HG02884 (cell line): ENCODE data around the gene MRPS5.
"Not testable (repeated sequence)": the region's sequence is repeated elsewhere in the genome, so short reads cannot be mapped to it uniquely, and the experiment has no call there.

Source experiments
- ATAC-seq: cut with Tn5 transposase; IDR thresholded peaks from one replicate; pipeline ENCODE4 v1.9.1; 2021; ENCODE audit warnings: mild to moderate bottlenecking, moderate library complexity; ENCODE audit not compliant: unreplicated experiment

The MRPS5 gene

GRCh38 chr2:95048825-95049682 is 72.6 kb downstream of the MRPS5 start:
- no peak for ATAC-seq

DNA sequence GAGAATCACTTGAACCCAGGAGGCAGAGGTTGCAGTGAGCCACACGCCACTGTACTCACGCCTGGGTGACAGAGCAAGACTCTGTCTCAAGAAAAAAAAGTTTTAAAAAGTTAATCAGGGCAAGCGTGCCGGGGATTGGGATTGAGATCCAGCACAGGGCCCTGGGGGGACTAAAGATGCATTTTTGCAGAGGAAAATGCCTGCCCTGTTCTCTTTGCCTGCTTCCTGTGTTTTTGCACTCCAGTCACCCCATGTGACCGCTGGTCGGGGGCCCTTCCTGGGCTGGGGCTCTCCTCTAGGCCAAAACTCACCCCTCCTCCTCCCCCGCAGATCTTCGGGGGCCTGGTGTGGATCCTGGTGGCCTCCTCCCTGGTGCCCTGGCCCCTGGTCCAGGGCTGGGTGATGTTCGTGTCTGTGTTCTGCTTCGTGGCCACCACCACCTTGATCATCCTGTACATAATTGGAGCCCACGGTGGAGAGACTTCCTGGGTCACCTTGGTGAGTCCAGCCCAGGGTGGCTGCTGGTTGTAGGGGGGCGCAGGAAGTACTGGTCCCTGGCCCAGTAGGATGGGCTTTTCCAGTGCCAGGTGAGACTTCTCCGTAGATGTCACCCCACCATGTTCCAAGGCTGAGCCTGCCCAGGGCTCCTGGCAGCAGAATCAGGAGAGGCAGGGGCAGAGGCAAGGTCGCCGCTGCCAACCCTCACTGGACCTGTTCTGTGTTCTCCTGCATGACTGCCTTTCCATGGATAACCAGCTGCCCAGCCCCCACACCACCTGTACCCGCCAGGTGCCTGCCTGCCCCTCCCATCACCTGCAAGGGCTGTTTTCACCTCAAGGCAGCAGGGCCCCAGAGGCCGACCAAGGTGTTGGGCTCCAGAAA is 73.7 kb downstream of the MRPS5 start:
- no peak for ATAC-seq

- ATAC-seq = no peak
Measured at GRCh38 chr2:95046371-95047112, 75.1 kb downstream of the MRPS5 start.

DNA sequence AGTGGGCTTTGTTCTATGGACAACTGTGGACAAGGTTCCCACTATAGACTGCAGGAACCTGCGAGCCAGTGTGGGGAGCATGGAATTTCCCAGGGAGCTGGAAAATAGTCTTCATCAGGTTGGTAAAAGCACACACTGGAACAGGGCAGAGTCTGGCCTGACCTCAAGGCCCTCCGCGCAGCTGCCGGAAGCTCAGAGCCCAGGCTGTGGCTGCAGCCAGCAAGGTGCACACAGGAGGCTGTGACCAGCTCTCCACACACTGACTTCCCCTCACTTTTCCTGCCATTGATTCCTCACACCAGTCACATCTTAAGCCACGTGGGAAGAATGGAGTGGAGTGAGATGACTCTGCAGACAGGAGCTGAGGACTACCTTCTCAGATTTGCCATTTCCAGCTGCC is 77.0 kb downstream of the MRPS5 start:
- ATAC-seq = no peak

GRCh38 chr2:95043300-95044093 is 78.1 kb downstream of the MRPS5 start:
- ATAC-seq = peak; percentile 61

DNA sequence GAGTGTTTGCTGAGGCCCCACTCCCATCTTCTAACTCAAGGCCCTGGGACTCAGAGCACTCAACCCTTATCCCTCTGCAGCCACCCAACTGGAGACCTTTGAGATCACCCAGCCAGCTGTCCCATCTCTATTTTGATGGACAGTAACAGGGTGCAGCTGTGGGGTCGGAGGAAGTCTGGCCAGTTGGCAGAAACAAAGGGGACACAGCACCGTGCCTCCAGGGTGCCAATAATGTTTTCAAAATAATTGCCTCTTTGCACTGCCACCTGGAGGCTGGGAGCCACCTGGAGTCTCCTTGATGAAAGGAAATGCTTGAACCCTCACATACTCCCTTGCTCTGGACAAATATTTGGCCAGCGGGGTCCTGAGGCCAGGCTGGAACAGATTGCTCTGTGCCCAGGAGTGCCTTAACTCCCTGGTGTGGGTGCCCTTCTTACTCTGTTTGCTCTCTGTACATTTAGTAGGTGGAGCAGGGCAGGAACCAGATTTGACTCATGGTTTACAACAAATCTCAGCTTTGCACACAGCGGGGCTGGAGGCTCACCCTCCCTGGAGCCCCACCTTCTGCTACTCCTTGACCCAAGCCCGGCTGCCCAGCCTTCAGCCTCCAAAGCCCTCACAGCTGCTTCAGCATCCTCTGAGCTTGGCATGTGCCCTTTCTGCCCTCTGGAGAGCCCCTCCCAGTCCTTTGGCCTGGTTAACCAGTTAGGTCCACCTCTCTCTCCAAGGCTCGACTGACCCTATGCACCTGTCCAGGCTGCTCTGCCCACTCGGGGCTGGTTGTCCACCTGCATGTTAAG is 78.9 kb downstream of the MRPS5 start:
- no peak for ATAC-seq

GRCh38 chr2:95041824-95042442 is 79.7 kb downstream of the MRPS5 start:
- ATAC-seq = peak; percentile 54

GRCh38 chr2:95041060-95041823 is 80.4 kb downstream of the MRPS5 start:
- peak; percentile 42 for ATAC-seq

- no peak for ATAC-seq
Measured at GRCh38 chr2:95040426-95040825, 81.2 kb downstream of the MRPS5 start.

- ATAC-seq = no peak
Measured at GRCh38 chr2:95039978-95040377, 81.6 kb downstream of the MRPS5 start.

- no peak for ATAC-seq
Measured at GRCh38 chr2:95039363-95039762, 82.2 kb downstream of the MRPS5 start.

- ATAC-seq = no peak
Measured at GRCh38 chr2:95038635-95039298, 82.8 kb downstream of the MRPS5 start.

- ATAC-seq = not testable (repeated sequence)
Measured at GRCh38 chr2:95037841-95038585, 83.6 kb downstream of the MRPS5 start.

DNA sequence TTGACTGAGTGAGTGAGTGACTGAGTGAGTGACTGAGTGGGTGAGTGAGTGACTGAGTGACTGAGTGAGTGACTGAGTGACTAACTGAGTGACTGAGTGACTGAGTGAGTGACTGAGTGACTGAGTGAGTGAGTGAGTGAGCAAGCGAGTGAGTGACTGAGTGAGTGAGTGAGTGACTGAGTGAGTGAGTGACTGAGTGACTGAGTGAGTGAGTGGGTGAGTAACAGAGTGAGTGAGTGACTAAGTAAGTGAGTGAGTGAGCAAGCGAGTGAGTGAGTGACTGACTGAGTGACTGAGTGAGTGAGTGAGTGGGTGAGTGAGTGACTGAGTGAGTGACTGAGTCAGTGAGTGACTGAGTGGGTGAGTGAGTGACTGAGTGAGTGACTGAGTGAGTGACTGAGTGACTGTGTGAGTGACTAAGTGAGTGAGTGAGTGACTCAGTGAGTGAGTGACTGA is 84.2 kb downstream of the MRPS5 start:
- ATAC-seq = no peak

- ATAC-seq = no peak
Measured at GRCh38 chr2:95036596-95037383, 84.8 kb downstream of the MRPS5 start.
